GM12892 (cell line): Measurements from ENCODE around the gene ZNF385C.

Source experiments
- POLR2A ChIP-seq: IDR thresholded peaks from 2 replicates; pipeline ENCODE4 v1.6.1; 2011; ENCODE audit warnings: low read depth, low read length, control low read depth
- POLR2AphosphoS5 ChIP-seq: IDR thresholded peaks from 2 replicates; pipeline ENCODE4 v1.6.1; 2011; ENCODE audit warnings: low read depth, low read length, control low read depth
- TAF1 ChIP-seq: IDR thresholded peaks from 2 replicates; pipeline ENCODE4 v1.6.1; 2011; ENCODE audit warnings: low read depth, mild to moderate bottlenecking, control low read depth, low read length, borderline replicate concordance

GRCh38 chr17:42068979-42069378, 29.3 kb downstream of the ZNF385C start:
- TF ChIP-seq TAF1 (no peak), POLR2AphosphoS5 (no peak), POLR2A (no peak)
